ENCODE data around the gene KRI1. TPM values are rescaled to one million over a fixed set of nuclear protein-coding genes. Genes with fewer than 3 reads are reported as not detected.
A peak's percentile ranks its signal among the peaks of the same experiment; 100 is the strongest.

The KRI1 gene
- total and polyA plus RNA-seq, 2 donors (not counting 1 experiment from before 2014, with no cell fraction given) = 8.6 to 9.4 TPM

DNA sequence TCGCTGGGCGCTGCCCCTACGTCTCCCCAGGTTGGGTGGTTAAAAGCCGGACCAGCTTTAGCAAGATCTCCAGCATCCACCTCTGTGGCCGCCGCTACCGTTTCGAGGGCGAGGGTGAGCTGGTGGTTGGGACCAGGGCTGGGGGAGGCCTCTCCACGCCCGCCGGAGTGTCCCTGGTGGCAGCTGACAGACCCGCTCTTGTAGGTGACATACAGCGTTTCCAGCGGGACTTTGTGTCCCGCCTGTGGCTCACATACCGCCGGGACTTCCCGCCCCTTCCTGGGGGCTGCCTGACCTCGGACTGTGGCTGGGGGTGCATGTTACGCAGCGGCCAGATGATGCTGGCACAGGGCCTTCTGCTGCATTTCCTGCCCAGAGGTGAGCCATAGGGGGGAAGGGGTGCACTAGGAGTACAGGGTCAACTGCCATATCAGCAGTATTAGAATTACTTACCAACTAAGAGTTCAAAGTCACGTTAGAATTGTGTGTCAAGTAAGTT lies 21.0 kb downstream of the KRI1 start:
- H2AFZ ChIP-seq (ENCODE audit: low read length) = no peak overlapping the region
- no peak for DNase-seq (ENCODE audit: low read depth in 2 of 2)
- H3K9me3 ChIP-seq (ENCODE audit: control insufficient read depth, insufficient read depth, low read depth, low read length) = no peaks in the 10 kb centered on the region
- no peaks in the 10 kb centered on the region for H3K4me1 ChIP-seq (ENCODE audit: control insufficient read depth, extremely low read depth, insufficient read depth, low read length)
- peak overlapping the region; percentile 66 to 82 (median 76) for H3K4me3 ChIP-seq (replicated peaks in 1 of 4; ENCODE audit: control extremely low read depth in 1 of 4, insufficient read depth in 1 of 4, low read depth in 3 of 4, low read length in 4 of 4)
- H3K9ac ChIP-seq (ENCODE audit: insufficient read depth, low read length) = no peak overlapping the region
- TF ChIP-seq EZH2 (IDR thresholded peaks at IDR 0.05; ENCODE audit: low read length, missing control alignments) = no peak
- TF ChIP-seq CTCF (conservative IDR thresholded peaks at IDR 0.05 in 1 of 2, IDR thresholded peaks at IDR 0.05 in 1 of 2; ENCODE audit: low read depth in 1 of 2, low read length in 2 of 2) = no peak
- peaks cover 3% of the 10 kb centered on the region for H3K36me3 ChIP-seq (ENCODE audit: control insufficient read depth, insufficient read depth, low read length)
- no peaks in the 10 kb centered on the region for H3K27me3 ChIP-seq (ENCODE audit: control insufficient read depth, insufficient read depth, low read length)
- peaks cover 11% of the 10 kb centered on the region for H3K79me2 ChIP-seq (ENCODE audit: control insufficient read depth, insufficient read depth, low read length)
- no peaks in the 10 kb centered on the region for H4K20me1 ChIP-seq (ENCODE audit: control insufficient read depth, extremely low read depth, insufficient read depth, low read length)
- no peak overlapping the region for H3K27ac ChIP-seq (ENCODE audit: insufficient read depth, low read length)
- peak overlapping the region; percentile 89 for H3K4me2 ChIP-seq (ENCODE audit: extremely low read depth, insufficient read depth, low read length)

DNA sequence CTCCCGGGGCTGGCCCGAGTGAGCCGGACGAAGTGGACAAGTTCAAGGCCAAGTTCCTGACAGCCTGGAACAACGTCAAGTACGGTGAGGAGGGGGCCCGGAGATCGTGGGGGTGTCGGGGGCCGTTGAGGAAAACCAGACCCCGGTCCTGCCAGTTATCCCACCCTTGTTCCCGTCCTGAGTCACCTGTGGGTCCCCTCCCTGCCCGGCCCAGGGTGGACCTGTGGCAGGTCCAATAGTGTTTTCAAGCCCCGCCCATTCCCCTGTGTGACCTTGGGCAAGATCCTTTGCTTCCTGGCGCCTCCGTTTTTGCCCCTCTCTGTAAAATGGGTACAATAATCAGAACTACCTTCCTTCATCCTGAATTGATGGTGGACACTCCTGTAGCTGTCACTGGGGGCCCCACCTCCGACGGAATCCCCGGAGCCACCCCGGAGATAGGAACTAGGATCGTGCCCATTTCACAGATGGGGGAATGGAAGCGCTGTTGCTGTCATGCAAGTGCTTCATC lies 21.5 kb downstream of the KRI1 start:
- Histone ChIP-seq H3K27ac (ENCODE audit: insufficient read depth, low read length) (peak overlapping the region; percentile 71), H3K36me3 (ENCODE audit: control insufficient read depth, insufficient read depth, low read length) (peaks cover 3% of the 10 kb centered on the region), H3K4me3 (replicated peaks in 1 of 4; ENCODE audit: control extremely low read depth in 1 of 4, insufficient read depth in 1 of 4, low read depth in 3 of 4, low read length in 4 of 4) (peak overlapping the region; percentile 66 to 82 (median 76)), H3K79me2 (ENCODE audit: control insufficient read depth, insufficient read depth, low read length) (peaks cover 11% of the 10 kb centered on the region), H3K9me3 (ENCODE audit: control insufficient read depth, insufficient read depth, low read depth, low read length) (no peaks in the 10 kb centered on the region), H2AFZ (ENCODE audit: low read length) (peak overlapping the region; percentile 44), H4K20me1 (ENCODE audit: control insufficient read depth, extremely low read depth, insufficient read depth, low read length) (no peaks in the 10 kb centered on the region), H3K27me3 (ENCODE audit: control insufficient read depth, insufficient read depth, low read length) (no peaks in the 10 kb centered on the region), H3K9ac (ENCODE audit: insufficient read depth, low read length) (peak overlapping the region; percentile 90), H3K4me2 (ENCODE audit: extremely low read depth, insufficient read depth, low read length) (peak overlapping the region; percentile 89), H3K4me1 (ENCODE audit: control insufficient read depth, extremely low read depth, insufficient read depth, low read length) (no peaks in the 10 kb centered on the region)
- DNase-seq (ENCODE audit: low read depth in 2 of 2) = no peak
- TF ChIP-seq EZH2 (IDR thresholded peaks at IDR 0.05; ENCODE audit: low read length, missing control alignments) (no peak), CTCF (conservative IDR thresholded peaks at IDR 0.05 in 1 of 2, IDR thresholded peaks at IDR 0.05 in 1 of 2; ENCODE audit: low read depth in 1 of 2, low read length in 2 of 2) (no peak)

DNA sequence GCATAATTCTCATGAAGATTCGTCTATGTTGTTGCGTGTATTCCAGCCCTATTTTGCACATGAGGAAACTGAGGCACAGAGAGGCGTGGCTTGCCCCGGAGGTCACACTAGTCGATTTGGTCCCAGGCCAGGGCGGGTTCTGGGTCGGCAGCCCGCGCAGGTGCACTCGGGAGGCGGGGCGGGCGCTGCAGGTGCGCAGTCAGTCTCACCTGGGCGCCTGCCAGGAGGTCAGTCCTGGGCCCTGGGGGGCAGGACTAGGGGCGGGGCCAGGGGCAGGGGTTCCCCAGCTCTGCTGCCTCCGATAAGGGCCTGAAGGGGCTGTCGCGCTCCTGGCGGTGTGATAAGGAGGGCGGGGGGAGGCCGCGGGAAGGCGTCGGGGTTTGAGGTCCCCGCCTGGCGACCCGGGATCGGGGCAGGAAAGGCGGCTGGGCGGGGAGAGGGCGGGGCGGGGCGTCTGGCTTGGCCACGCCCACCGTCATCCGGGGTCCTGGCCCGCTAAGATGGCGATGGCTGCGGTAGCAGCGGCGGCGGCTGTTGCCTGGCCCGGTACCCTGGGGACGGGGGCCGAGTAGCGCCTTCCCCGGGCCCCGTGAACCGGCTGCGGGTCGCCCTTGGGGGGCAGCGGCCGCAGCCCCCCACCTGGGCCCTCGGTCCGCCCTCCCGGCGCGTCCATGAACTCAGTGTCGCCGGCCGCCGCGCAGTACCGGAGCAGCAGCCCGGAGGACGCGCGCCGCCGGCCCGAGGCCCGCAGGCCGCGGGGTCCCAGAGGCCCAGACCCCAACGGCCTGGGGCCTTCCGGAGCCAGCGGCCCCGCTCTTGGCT lies 22.2 kb downstream of the KRI1 start, which contains the start of gene ATG4D:
TSS of gene ATG4D (plus strand) at position 485 of the 822 bp plus-strand sequence. CDS start at position 672, 187 bp downstream.
- H3K27me3 ChIP-seq (ENCODE audit: control insufficient read depth, insufficient read depth, low read length) = no peaks in the 10 kb centered on the region
- H3K79me2 ChIP-seq (ENCODE audit: control insufficient read depth, insufficient read depth, low read length) = peaks cover 11% of the 10 kb centered on the region
- H3K4me3 ChIP-seq (replicated peaks in 1 of 4; ENCODE audit: control extremely low read depth in 1 of 4, insufficient read depth in 1 of 4, low read depth in 3 of 4, low read length in 4 of 4) = peak within 1 kb of the TSS; percentile 66 to 82 (median 76)
- peak within 1 kb of the TSS; percentile 90 for H3K9ac ChIP-seq (ENCODE audit: insufficient read depth, low read length)
- no peak for TF ChIP-seq EZH2 (IDR thresholded peaks at IDR 0.05; ENCODE audit: low read length, missing control alignments)
- no peak for TF ChIP-seq CTCF (conservative IDR thresholded peaks at IDR 0.05 in 1 of 2, IDR thresholded peaks at IDR 0.05 in 1 of 2; ENCODE audit: low read depth in 1 of 2, low read length in 2 of 2)
- no peaks in the 10 kb centered on the region for H3K36me3 ChIP-seq (ENCODE audit: control insufficient read depth, insufficient read depth, low read length)
- H2AFZ ChIP-seq (ENCODE audit: low read length) = peak within 1 kb of the TSS; percentile 44
- H4K20me1 ChIP-seq (ENCODE audit: control insufficient read depth, extremely low read depth, insufficient read depth, low read length) = no peaks in the 10 kb centered on the region
- peak; percentile 45 to 61 for DNase-seq (ENCODE audit: low read depth in 2 of 2)
- H3K4me1 ChIP-seq (ENCODE audit: control insufficient read depth, extremely low read depth, insufficient read depth, low read length) = no peaks in the 10 kb centered on the region
- H3K9me3 ChIP-seq (ENCODE audit: control insufficient read depth, insufficient read depth, low read depth, low read length) = no peaks in the 10 kb centered on the region
- peak within 1 kb of the TSS; percentile 71 for H3K27ac ChIP-seq (ENCODE audit: insufficient read depth, low read length)
- H3K4me2 ChIP-seq (ENCODE audit: extremely low read depth, insufficient read depth, low read length) = peak within 1 kb of the TSS; percentile 89
